Liver (tissue), 3 donors: ENCODE measurements around the gene CSF2RB.

ENCODE experiments used
- ATF3 ChIP-seq: IDR thresholded peaks from 2 replicates; pipeline ENCODE4 v1.6.1; 2016; ENCODE audit warnings: antibody characterized with exemption
- CTCF ChIP-seq: fragments of 150-350 bp; IDR thresholded peaks from 2 replicates; pipeline ENCODE4 v1.5.1; 2017; ENCODE audit warnings: improper control_type of control experiment, low read depth, low read length; ENCODE audit not compliant: missing input control
- EGR1 ChIP-seq, 2 donors: IDR thresholded peaks; 2 replicates each; pipeline ENCODE4 v1.6.1; 2016 to 2018; ENCODE audit warnings: antibody characterized with exemption in 2 of 2, low read depth in 2 of 2
- GABPA ChIP-seq, 2 donors: IDR thresholded peaks in 1 of 2; conservative IDR thresholded peaks in 1 of 2; 2 replicates each; pipeline ENCODE4 v1.6.1; 2016; ENCODE audit warnings: antibody characterized with exemption in 2 of 2, mild to moderate bottlenecking in 1 of 2, moderate library complexity in 1 of 2
- JUND ChIP-seq, 2 donors: IDR thresholded peaks; 2 replicates each; pipeline ENCODE4 v1.6.1; 2016; ENCODE audit warnings: antibody characterized with exemption in 2 of 2
- MAX ChIP-seq: IDR thresholded peaks from 2 replicates; pipeline ENCODE4 v1.6.1; 2016; ENCODE audit warnings: antibody characterized with exemption
- RAD21 ChIP-seq, 2 donors: IDR thresholded peaks; 2 replicates each; pipeline ENCODE4 v1.6.1; 2016; ENCODE audit warnings: antibody characterized with exemption in 2 of 2, mild to moderate bottlenecking in 2 of 2
- REST ChIP-seq: IDR thresholded peaks from 2 replicates; pipeline ENCODE4 v1.6.1; 2016; ENCODE audit warnings: antibody characterized with exemption, mild to moderate bottlenecking
- RXRA ChIP-seq, 2 donors: IDR thresholded peaks; 2 replicates each; pipeline ENCODE4 v1.6.1; 2017 to 2018; ENCODE audit warnings: antibody characterized with exemption in 2 of 2, mild to moderate bottlenecking in 1 of 2
- SP1 ChIP-seq: IDR thresholded peaks from 2 replicates; pipeline ENCODE4 v1.6.1; 2018; ENCODE audit warnings: antibody characterized with exemption, mild to moderate bottlenecking
- TAF1 ChIP-seq: conservative IDR thresholded peaks from 2 replicates; pipeline ENCODE4 v1.6.1; 2016; ENCODE audit warnings: antibody characterized with exemption, mild to moderate bottlenecking
- YY1 ChIP-seq: IDR thresholded peaks from 2 replicates; pipeline ENCODE4 v1.6.1; 2016; ENCODE audit warnings: antibody characterized with exemption, mild to moderate bottlenecking
- ZBTB33 ChIP-seq: IDR thresholded peaks from 2 replicates; pipeline ENCODE4 v1.6.1; 2016; ENCODE audit warnings: antibody characterized with exemption
- donor health status: healthy.
- donor health status: healthy.

- no peak for TF ChIP-seq CTCF
- TF ChIP-seq MAX = no peak
- TF ChIP-seq REST = no peak
- TF ChIP-seq TAF1 = no peak
- TF ChIP-seq ZBTB33 = no peak
- TF ChIP-seq YY1 = no peak
- TF ChIP-seq JUND (IDR thresholded peaks at IDR 0.05) = no peak
- TF ChIP-seq EGR1 (IDR thresholded peaks at IDR 0.05; ENCODE audit: low read depth in 2 of 2) = no peak
- TF ChIP-seq ATF3 = no peak
- TF ChIP-seq SP1 = no peak
- no peak for TF ChIP-seq RAD21 (IDR thresholded peaks at IDR 0.05)
- TF ChIP-seq RXRA (IDR thresholded peaks at IDR 0.05) = no peak
- no peak for TF ChIP-seq GABPA (IDR thresholded peaks at IDR 0.05 in 1 of 2, conservative IDR thresholded peaks at IDR 0.05 in 1 of 2)
These were observed 71.9 kb downstream of the CSF2RB start for GRCh38 chr22:36985211-36985889.
